Measurements from ENCODE around the gene ZXDC. TPM values are rescaled to one million over a fixed set of nuclear protein-coding genes. Genes with fewer than 3 reads are reported as not detected.

ZXDC gene
- total RNA-seq, 1 experiment from 2014 or later, result 33.3 TPM

GRCh38 chr3:126519506-126520455, 44.1 kb upstream of the ZXDC start:
- H3K9me3 ChIP-seq (ENCODE audit: control insufficient read depth, insufficient read depth, low read depth, low read length), result no peaks in the 10 kb centered on the region
- DNase-seq (ENCODE audit: low read depth, low spot score) (no peak), ATAC-seq (no peak)
- H3K4me3 ChIP-seq (ENCODE audit: low read depth in 2 of 2, low read length in 2 of 2), result no peak overlapping the region
- BruUV-seq (replicated peaks), result no TSS peak
- H3K27me3 ChIP-seq (ENCODE audit: control insufficient read depth, insufficient read depth, low read length), result peaks cover 8% of the 10 kb centered on the region
- H3K36me3 ChIP-seq (ENCODE audit: control insufficient read depth, insufficient read depth, low read length), result no peaks in the 10 kb centered on the region
- POLR2A ChIA-PET, result interaction anchor here (0.6 kb wide), 1 partner anchor 7 kb away, joined by 3 read pairs; no protein-coding TSS in a partner anchor
- TF ChIP-seq CTCF (IDR thresholded peaks at IDR 0.05) (no peak), REST (IDR thresholded peaks at IDR 0.05; ENCODE audit: insufficient read depth in 1 of 2, low read depth in 2 of 2, low read length in 1 of 2) (no peak), POLR2AphosphoS5 (IDR thresholded peaks at IDR 0.05; ENCODE audit: low read depth, low read length) (no peak), TCF7L2 (IDR thresholded peaks at IDR 0.05; ENCODE audit: low read depth, low read length) (no peak), SIN3A (IDR thresholded peaks at IDR 0.05; ENCODE audit: borderline replicate concordance, insufficient read depth, low read depth, low read length) (no peak)
- CTCF ChIA-PET, result no interaction called here
- intact Hi-C loops (cut with micrococcal nuclease; ENCODE audit: unreplicated experiment) (loop anchor here (10.0 kb wide), 1 partner anchor 145 kb away; no protein-coding TSS in a partner anchor), in situ Hi-C loops (cut with HindIII; ENCODE audit: low pct_unique_long_range_greater_than_20kb, low sequenced_read_pairs) (no loop called here)
- peaks cover 4% of the 10 kb centered on the region; the same call in 1 of the 2 replicates for H3K4me1 ChIP-seq (ENCODE audit: control insufficient read depth, insufficient read depth, low read length)
- no peak overlapping the region for H3K27ac ChIP-seq (ENCODE audit: low read length)

GRCh38 chr3:126518779-126519177, 43.1 kb upstream of the ZXDC start:
- CTCF ChIA-PET, result no interaction called here
- DNase-seq (ENCODE audit: low read depth, low spot score) (no peak), ATAC-seq (no peak)

More at GRCh38 chr3:126518779-126519177, 43.1 kb upstream of the ZXDC start:
- Histone ChIP-seq H3K9me3 (ENCODE audit: control insufficient read depth, insufficient read depth, low read depth, low read length) (no peaks in the 10 kb centered on the region), H3K4me1 (ENCODE audit: control insufficient read depth, insufficient read depth, low read length) (peaks cover 4% of the 10 kb centered on the region; the same call in 1 of the 2 replicates), H3K36me3 (ENCODE audit: control insufficient read depth, insufficient read depth, low read length) (no peaks in the 10 kb centered on the region), H3K27ac (ENCODE audit: low read length) (no peak overlapping the region), H3K4me3 (ENCODE audit: low read depth in 2 of 2, low read length in 2 of 2) (no peak overlapping the region), H3K27me3 (ENCODE audit: control insufficient read depth, insufficient read depth, low read length) (peaks cover 8% of the 10 kb centered on the region)
- no peak for TF ChIP-seq POLR2AphosphoS5 (IDR thresholded peaks at IDR 0.05; ENCODE audit: low read depth, low read length)
- TF ChIP-seq CTCF (IDR thresholded peaks at IDR 0.05), result no peak
- no peak for TF ChIP-seq REST (IDR thresholded peaks at IDR 0.05; ENCODE audit: insufficient read depth in 1 of 2, low read depth in 2 of 2, low read length in 1 of 2)
- TF ChIP-seq SIN3A (IDR thresholded peaks at IDR 0.05; ENCODE audit: borderline replicate concordance, insufficient read depth, low read depth, low read length), result no peak
- no peak for TF ChIP-seq TCF7L2 (IDR thresholded peaks at IDR 0.05; ENCODE audit: low read depth, low read length)
- in situ Hi-C loops (cut with HindIII; ENCODE audit: low pct_unique_long_range_greater_than_20kb, low sequenced_read_pairs) (no loop called here), intact Hi-C loops (cut with micrococcal nuclease; ENCODE audit: unreplicated experiment) (no loop called here)
- BruUV-seq (replicated peaks), result no TSS peak
- POLR2A ChIA-PET, result interaction anchor here (0.6 kb wide), 1 partner anchor 8 kb away, joined by 3 read pairs; no protein-coding TSS in a partner anchor

All from Panc1 (cell line).